ENCODE results near the gene SHROOM3.

SHROOM3 gene

DNA sequence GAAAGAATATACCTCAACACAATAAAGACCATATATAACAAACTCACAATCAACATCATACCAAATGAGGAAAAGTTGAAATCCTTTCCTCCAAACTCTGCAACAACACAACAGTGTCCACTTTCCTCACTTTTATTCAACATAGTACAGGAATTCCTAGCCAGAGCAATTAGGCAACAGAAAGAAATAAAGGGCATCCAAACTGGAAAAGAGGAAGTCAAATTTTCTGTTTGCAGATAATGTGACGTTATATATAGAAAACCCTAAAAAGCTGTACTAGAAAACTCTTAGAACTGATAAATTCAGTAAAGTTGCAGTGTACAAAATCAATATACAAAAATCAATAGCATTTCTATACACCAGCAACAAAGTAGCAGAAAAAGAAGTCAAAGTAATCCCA lies 355.3 kb downstream of the SHROOM3 start:
- no peak for TF ChIP-seq RARB (CRISPR knock-in tag; IDR thresholded peaks at IDR 0.05)
- TF ChIP-seq, protein P1, sequence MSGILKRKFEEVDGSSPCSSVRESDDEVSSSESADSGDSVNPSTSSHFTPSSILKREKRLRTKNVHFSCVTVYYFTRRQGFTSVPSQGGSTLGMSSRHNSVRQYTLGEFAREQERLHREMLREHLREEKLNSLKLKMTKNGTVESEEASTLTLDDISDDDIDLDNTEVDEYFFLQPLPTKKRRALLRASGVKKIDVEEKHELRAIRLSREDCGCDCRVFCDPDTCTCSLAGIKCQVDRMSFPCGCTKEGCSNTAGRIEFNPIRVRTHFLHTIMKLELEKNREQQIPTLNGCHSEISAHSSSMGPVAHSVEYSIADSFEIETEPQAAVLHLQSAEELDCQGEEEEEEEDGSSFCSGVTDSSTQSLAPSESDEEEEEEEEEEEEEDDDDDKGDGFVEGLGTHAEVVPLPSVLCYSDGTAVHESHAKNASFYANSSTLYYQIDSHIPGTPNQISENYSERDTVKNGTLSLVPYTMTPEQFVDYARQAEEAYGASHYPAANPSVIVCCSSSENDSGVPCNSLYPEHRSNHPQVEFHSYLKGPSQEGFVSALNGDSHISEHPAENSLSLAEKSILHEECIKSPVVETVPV (CRISPR knock-in tag; IDR thresholded peaks at IDR 0.05) = no peak
- no peak for TF ChIP-seq ISL1 (CRISPR knock-in tag; IDR thresholded peaks at IDR 0.05)
- no peak for TF ChIP-seq ESRRG (CRISPR knock-in tag; IDR thresholded peaks at IDR 0.05)
- TF ChIP-seq ARNTL (CRISPR knock-in tag; IDR thresholded peaks at IDR 0.05; ENCODE audit: borderline replicate concordance, low read depth) = no peak
- no peak for TF ChIP-seq BACH2 (CRISPR knock-in tag; IDR thresholded peaks at IDR 0.05; ENCODE audit: borderline replicate concordance)
- no peak for TF ChIP-seq OSR1 (CRISPR knock-in tag; IDR thresholded peaks at IDR 0.05)
- no peak for ATAC-seq

DNA sequence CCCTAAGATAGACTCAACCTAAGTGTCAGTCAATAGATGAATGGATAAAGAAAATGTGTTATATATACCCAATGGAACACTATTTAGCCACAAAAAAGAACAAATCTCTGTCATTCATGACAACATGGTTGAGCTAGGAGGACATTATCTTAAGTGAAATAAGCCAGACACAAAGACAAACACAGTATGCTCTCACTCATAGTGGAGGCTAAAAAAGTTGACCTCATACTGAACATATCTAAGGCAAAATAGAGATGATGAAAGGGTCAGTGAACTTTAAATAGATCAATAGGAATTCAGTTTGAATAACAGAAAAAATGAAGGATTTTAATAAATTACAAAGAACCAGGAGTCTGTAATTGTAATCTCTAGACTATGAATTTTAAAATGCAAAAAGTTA lies 356.4 kb downstream of the SHROOM3 start:
- TF ChIP-seq, protein P2, sequence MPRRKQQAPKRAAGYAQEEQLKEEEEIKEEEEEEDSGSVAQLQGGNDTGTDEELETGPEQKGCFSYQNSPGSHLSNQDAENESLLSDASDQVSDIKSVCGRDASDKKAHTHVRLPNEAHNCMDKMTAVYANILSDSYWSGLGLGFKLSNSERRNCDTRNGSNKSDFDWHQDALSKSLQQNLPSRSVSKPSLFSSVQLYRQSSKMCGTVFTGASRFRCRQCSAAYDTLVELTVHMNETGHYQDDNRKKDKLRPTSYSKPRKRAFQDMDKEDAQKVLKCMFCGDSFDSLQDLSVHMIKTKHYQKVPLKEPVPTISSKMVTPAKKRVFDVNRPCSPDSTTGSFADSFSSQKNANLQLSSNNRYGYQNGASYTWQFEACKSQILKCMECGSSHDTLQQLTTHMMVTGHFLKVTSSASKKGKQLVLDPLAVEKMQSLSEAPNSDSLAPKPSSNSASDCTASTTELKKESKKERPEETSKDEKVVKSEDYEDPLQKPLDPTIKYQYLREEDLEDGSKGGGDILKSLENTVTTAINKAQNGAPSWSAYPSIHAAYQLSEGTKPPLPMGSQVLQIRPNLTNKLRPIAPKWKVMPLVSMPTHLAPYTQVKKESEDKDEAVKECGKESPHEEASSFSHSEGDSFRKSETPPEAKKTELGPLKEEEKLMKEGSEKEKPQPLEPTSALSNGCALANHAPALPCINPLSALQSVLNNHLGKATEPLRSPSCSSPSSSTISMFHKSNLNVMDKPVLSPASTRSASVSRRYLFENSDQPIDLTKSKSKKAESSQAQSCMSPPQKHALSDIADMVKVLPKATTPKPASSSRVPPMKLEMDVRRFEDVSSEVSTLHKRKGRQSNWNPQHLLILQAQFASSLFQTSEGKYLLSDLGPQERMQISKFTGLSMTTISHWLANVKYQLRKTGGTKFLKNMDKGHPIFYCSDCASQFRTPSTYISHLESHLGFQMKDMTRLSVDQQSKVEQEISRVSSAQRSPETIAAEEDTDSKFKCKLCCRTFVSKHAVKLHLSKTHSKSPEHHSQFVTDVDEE (CRISPR knock-in tag; IDR thresholded peaks at IDR 0.05) = no peak
- no peak for TF ChIP-seq ZFP3 (CRISPR knock-in tag; IDR thresholded peaks at IDR 0.05)
- TF ChIP-seq ZNF8 (CRISPR knock-in tag; IDR thresholded peaks at IDR 0.05) = no peak
- TF ChIP-seq ARNTL (CRISPR knock-in tag; IDR thresholded peaks at IDR 0.05; ENCODE audit: borderline replicate concordance, low read depth) = no peak
- no peak for TF ChIP-seq TOX (CRISPR knock-in tag; IDR thresholded peaks at IDR 0.05; ENCODE audit: borderline replicate concordance)
- TF ChIP-seq ZNF565 (CRISPR knock-in tag; conservative IDR thresholded peaks at IDR 0.05; ENCODE audit: low read depth) = no peak
- no peak for ATAC-seq

DNA sequence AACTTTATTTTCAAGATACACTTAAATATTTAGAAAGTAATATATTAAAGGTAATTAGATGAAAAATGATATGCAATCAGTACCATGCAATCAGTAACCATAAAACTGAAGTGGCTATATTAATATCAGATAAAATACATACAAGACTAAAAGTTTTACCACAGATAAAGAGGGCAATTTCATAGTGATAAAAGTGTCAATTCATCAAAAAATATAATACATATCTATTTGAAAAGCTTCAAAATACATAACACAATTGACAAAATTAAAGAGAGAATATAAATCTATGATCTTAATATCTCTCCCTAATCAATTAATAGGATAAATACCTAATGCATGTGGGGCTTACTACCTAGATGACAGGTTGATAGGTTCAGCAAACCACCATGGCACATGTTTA lies 357.4 kb downstream of the SHROOM3 start:
- ATAC-seq = no peak

DNA sequence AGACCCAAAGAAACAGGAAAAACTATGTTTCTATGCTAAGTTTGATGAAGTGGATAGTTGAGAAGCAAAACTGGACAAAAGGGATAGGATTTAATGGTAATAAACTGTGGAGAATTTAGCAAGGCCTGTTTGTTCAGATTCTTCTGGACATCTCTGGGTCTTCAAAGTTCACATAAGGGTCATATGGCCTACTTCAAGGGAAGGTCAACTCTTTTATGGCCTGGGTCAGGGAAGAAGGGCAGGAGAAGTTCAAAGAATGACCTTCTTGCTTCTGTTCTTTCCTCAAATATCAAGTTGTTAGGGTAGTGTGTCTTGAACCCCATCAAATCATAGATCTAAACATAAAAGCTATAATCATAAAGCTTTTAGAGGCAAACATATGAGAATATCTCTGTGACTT lies 360.2 kb downstream of the SHROOM3 start:
- TF ChIP-seq, protein P2 (CRISPR knock-in tag; IDR thresholded peaks at IDR 0.05) = no peak
- no peak for ATAC-seq

More for the DNA sequence above, 357.4 kb downstream of the SHROOM3 start:
- no peak for TF ChIP-seq ZNF70 (CRISPR knock-in tag; IDR thresholded peaks at IDR 0.05)

DNA sequence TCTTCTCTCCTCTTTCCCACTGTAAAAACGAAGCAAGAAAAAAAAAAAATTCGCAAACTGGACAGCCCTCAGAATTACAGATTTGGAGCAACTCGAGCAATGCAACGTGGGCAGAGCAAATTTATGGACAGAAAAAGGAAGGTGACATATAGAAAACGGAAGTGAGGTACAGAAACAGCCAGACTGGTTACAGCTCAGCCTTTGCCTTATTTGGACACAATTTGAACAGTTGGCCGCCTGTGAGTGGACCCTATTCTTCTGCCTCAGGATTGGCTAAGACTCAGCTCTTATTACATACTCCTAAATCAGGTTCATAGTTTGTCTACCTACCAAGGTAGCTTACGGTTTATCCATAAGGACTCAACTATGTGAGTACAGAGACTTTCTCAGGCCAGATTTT lies 364.1 kb downstream of the SHROOM3 start:
- ATAC-seq = no peak
- TF ChIP-seq, protein P3, sequence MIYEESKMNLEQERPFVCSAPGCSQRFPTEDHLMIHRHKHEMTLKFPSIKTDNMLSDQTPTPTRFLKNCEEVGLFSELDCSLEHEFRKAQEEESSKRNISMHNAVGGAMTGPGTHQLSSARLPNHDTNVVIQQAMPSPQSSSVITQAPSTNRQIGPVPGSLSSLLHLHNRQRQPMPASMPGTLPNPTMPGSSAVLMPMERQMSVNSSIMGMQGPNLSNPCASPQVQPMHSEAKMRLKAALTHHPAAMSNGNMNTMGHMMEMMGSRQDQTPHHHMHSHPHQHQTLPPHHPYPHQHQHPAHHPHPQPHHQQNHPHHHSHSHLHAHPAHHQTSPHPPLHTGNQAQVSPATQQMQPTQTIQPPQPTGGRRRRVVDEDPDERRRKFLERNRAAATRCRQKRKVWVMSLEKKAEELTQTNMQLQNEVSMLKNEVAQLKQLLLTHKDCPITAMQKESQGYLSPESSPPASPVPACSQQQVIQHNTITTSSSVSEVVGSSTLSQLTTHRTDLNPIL (CRISPR knock-in tag; IDR thresholded peaks at IDR 0.05; ENCODE audit: low read depth) = no peak
- TF ChIP-seq RARB (CRISPR knock-in tag; IDR thresholded peaks at IDR 0.05) = no peak
- no peak for TF ChIP-seq ZFP30 (CRISPR knock-in tag; IDR thresholded peaks at IDR 0.05)
- no peak for TF ChIP-seq PPARA (CRISPR knock-in tag; IDR thresholded peaks at IDR 0.05; ENCODE audit: borderline replicate concordance)
- no peak for TF ChIP-seq ZNF565 (CRISPR knock-in tag; conservative IDR thresholded peaks at IDR 0.05; ENCODE audit: low read depth)

DNA sequence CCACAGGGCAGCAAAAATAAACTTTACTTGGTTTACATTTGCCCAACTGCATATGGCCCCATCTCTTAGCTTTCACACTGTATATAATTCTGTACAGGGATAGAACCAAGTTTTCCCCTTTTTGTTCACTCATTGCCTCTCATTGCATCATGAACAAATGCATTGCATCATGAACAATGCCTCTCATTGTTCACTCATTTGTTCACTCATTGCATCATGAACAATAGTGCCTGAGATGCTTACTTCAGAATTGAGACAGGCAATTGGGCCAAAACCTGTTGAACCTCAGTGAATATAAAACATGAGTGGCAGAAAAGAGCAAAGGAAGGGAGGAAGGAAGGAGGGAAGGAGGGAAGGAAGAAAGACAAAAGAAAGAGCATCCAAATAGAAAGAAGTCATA lies 364.7 kb downstream of the SHROOM3 start:
- no peak for ATAC-seq
- TF ChIP-seq BACH2 (CRISPR knock-in tag; IDR thresholded peaks at IDR 0.05; ENCODE audit: borderline replicate concordance) = no peak
- no peak for TF ChIP-seq OSR1 (CRISPR knock-in tag; IDR thresholded peaks at IDR 0.05)
- TF ChIP-seq ZFP3 (CRISPR knock-in tag; IDR thresholded peaks at IDR 0.05) = no peak
- TF ChIP-seq GLIS3 (CRISPR knock-in tag; IDR thresholded peaks at IDR 0.05) = no peak
- TF ChIP-seq SNAI2 (CRISPR knock-in tag; IDR thresholded peaks at IDR 0.05) = no peak
- no peak for TF ChIP-seq ZNF8 (CRISPR knock-in tag; IDR thresholded peaks at IDR 0.05)
- TF ChIP-seq TOX (CRISPR knock-in tag; IDR thresholded peaks at IDR 0.05; ENCODE audit: borderline replicate concordance) = no peak
- TF ChIP-seq, protein P3 (CRISPR knock-in tag; IDR thresholded peaks at IDR 0.05; ENCODE audit: low read depth) = no peak
- TF ChIP-seq, protein P1 (CRISPR knock-in tag; IDR thresholded peaks at IDR 0.05) = no peak
- TF ChIP-seq TCF4 (CRISPR knock-in tag; IDR thresholded peaks at IDR 0.05; ENCODE audit: borderline replicate concordance) = no peak
- TF ChIP-seq ZC3H10 (CRISPR knock-in tag; IDR thresholded peaks at IDR 0.05) = no peak
